HepG2 (cell line): ENCODE data around the gene RAI2. TPM values are rescaled to one million over a fixed set of nuclear protein-coding genes. Genes with fewer than 3 reads are reported as not detected.

Source experiments
- ATAC-seq: fragments of 200-7000 bp; cut with Tn5 transposase; 3 replicates; pipeline ENCODE4 v1.9.1; 2020; ENCODE audit warnings: mild to moderate bottlenecking, moderate library complexity
- BruUV-seq: library from RNA; stranded (reverse); fragments of 400-500 nt; replicated peaks from 2 replicates; lab custom pipeline; 2021; lab: Mats Ljungman, UMichigan
- CTCF ChIA-PET: fragments of 300-600 bp; formaldehyde crosslinking; extraction: SDS; loops from one replicate; lab custom pipeline; 2021; ENCODE audit warnings: low total read pairs, inconsistent platforms, low intra/inter-chr PET ratio; lab: Yijun Ruan, JAX
- POLR2A ChIA-PET: fragments of 350-600 bp; sonication (Branson Sonifier 250); formaldehyde crosslinking; loops from one replicate; lab custom pipeline; 2020; ENCODE audit warnings: antibody characterized with exemption, inconsistent platforms; lab: Yijun Ruan, JAX
- DNase-seq: peaks from one replicate; pipeline ENCODE4 v3.0.0-alpha.2; 2015; ENCODE audit warnings: low spot score
- FAIRE-seq: peaks from 3 replicates; lab custom pipeline; 2011; peaks lifted over from hg19 to GRCh38; lab: Jason Lieb, UNC
- H2AFZ ChIP-seq: one replicate; pipeline ENCODE4 v1.6.1; 2011; ENCODE audit warnings: low read length, inconsistent platforms
- H3K27ac ChIP-seq: fragments of 300-600 bp; 3 replicates; pipeline ENCODE4 v1.8.0; 2011; ENCODE audit warnings: mixed run types, mild to moderate bottlenecking, mixed read lengths, low read length, inconsistent platforms; ENCODE audit not compliant: insufficient read depth; ENCODE audit errors: extremely low read length
- H3K27me3 ChIP-seq, 2 experiments: fragments of 200-600 bp in 1 of 2; 2 replicates in 1 of 2; 3 replicates in 1 of 2; pipeline versions ENCODE4 v1.6.0 to v1.8.0; 2011; ENCODE audit warnings: low read length in 2 of 2, mild to moderate bottlenecking in 2 of 2, moderate library complexity in 2 of 2, inconsistent platforms in 1 of 2; ENCODE audit not compliant: insufficient read depth in 2 of 2, control insufficient read depth in 1 of 2
- H3K36me3 ChIP-seq, 2 experiments: fragments of 200-600 bp in 1 of 2; replicated peaks in 1 of 2; 2 replicates in 1 of 2; 3 replicates in 1 of 2; pipeline versions ENCODE4 v1.5.1 to v1.8.0; 2011; ENCODE audit warnings: low read length in 2 of 2, inconsistent platforms in 1 of 2; ENCODE audit not compliant: insufficient read depth in 2 of 2, control insufficient read depth in 1 of 2
- H3K4me1 ChIP-seq: 2 replicates; pipeline ENCODE4 v1.5.1; 2012; ENCODE audit warnings: low read length, inconsistent platforms; ENCODE audit not compliant: insufficient read depth
- H3K4me2 ChIP-seq: 2 replicates; pipeline ENCODE4 v1.6.0; 2011; ENCODE audit warnings: low read depth, low read length, inconsistent platforms
- H3K4me3 ChIP-seq, 3 experiments: fragments of 200-600 bp in 1 of 3; sonication (generic), shearing (Covaris generic) in 1 of 3; replicated peaks in 1 of 3; 2 replicates each; pipeline ENCODE4 v1.5.1; 2011 to 2016; ENCODE audit warnings: low read length in 3 of 3, inconsistent platforms in 2 of 3, low read depth in 2 of 3, mild to moderate bottlenecking in 2 of 3, control low read depth in 1 of 3, mixed read lengths in 1 of 3; ENCODE audit not compliant: insufficient read depth in 1 of 3
- H3K79me2 ChIP-seq: one replicate; pipeline ENCODE4 v1.6.1; 2011; ENCODE audit warnings: low read length, inconsistent platforms; ENCODE audit not compliant: insufficient read depth
- H3K9ac ChIP-seq: 2 replicates; pipeline ENCODE4 v1.6.0; 2011; ENCODE audit warnings: mild to moderate bottlenecking, low read depth, low read length, inconsistent platforms; ENCODE audit not compliant: insufficient read depth
- H3K9me3 ChIP-seq: 2 replicates; pipeline ENCODE4 v1.5.1; 2012; ENCODE audit warnings: mild to moderate bottlenecking, low read length
- H4K20me1 ChIP-seq: 2 replicates; pipeline ENCODE4 v1.6.0; 2011; ENCODE audit warnings: inconsistent platforms, mild to moderate bottlenecking, low read length, moderate library complexity; ENCODE audit not compliant: insufficient read depth
- ARNT2 ChIP-seq: sonication (generic); formaldehyde crosslinking; IDR thresholded peaks from 2 replicates; pipeline ENCODE4 v1.8.0; 2022; ENCODE audit warnings: mild to moderate bottlenecking, low read depth, missing genetic modification reagents, moderate library complexity
- GABPB1 ChIP-seq: IDR thresholded peaks from 2 replicates; pipeline ENCODE4 v1.6.1; 2016; ENCODE audit warnings: mild to moderate bottlenecking, missing genetic modification reagents, moderate library complexity, missing compliant biosample characterization
- HMG20A ChIP-seq: IDR thresholded peaks from 2 replicates; pipeline ENCODE4 v1.6.1; 2016; ENCODE audit warnings: borderline replicate concordance
- HNRNPUL1 ChIP-seq: fragments of 200-400 bp; formaldehyde crosslinking; IDR thresholded peaks from 2 replicates; pipeline ENCODE4 v1.6.1; 2017; ENCODE audit warnings: low read depth, mild to moderate bottlenecking, low read length, moderate library complexity
- HOXA7 ChIP-seq: sonication (generic); formaldehyde crosslinking; IDR thresholded peaks from 2 replicates; pipeline ENCODE4 v1.8.1; 2022; ENCODE audit warnings: mild to moderate bottlenecking, missing genetic modification reagents, moderate library complexity
- NR2C2 ChIP-seq: sonication (generic); formaldehyde crosslinking; IDR thresholded peaks from 2 replicates; pipeline ENCODE4 v1.4.0; 2020; ENCODE audit warnings: missing genetic modification reagents, mild to moderate bottlenecking, moderate library complexity, borderline replicate concordance
- RXRB ChIP-seq: IDR thresholded peaks from 2 replicates; pipeline ENCODE4 v1.6.1; 2016; ENCODE audit warnings: borderline replicate concordance, missing genetic modification reagents, missing compliant biosample characterization
- ZNF263 ChIP-seq: sonication (generic); formaldehyde crosslinking; IDR thresholded peaks from 2 replicates; pipeline ENCODE4 v1.4.0; 2020; ENCODE audit warnings: missing genetic modification reagents
- ZNF282 ChIP-seq: fragments of 450-650 bp; IDR thresholded peaks from 2 replicates; pipeline ENCODE4 v1.6.1; 2018; ENCODE audit not compliant: partially characterized antibody
- ZNF335 ChIP-seq: sonication (generic); formaldehyde crosslinking; IDR thresholded peaks from 2 replicates; pipeline ENCODE4 v1.4.0; 2020; ENCODE audit warnings: missing genetic modification reagents
- ZNF674 ChIP-seq: sonication (generic); formaldehyde crosslinking; IDR thresholded peaks from 2 replicates; pipeline ENCODE4 v1.5.0; 2020; ENCODE audit warnings: low read depth, mild to moderate bottlenecking, missing genetic modification reagents
- ZSCAN20 ChIP-seq: sonication (generic); formaldehyde crosslinking; IDR thresholded peaks from 2 replicates; pipeline ENCODE4 v1.4.0; 2020; ENCODE audit warnings: missing genetic modification reagents, mild to moderate bottlenecking, borderline replicate concordance
- ZSCAN22 ChIP-seq: sonication (generic); formaldehyde crosslinking; IDR thresholded peaks from 2 replicates; pipeline ENCODE4 v1.4.0; 2020; ENCODE audit warnings: mild to moderate bottlenecking, missing genetic modification reagents
- ZZZ3 ChIP-seq: sonication (generic); formaldehyde crosslinking; IDR thresholded peaks from 2 replicates; pipeline ENCODE4 v1.4.0; 2020; ENCODE audit warnings: missing genetic modification reagents, mild to moderate bottlenecking, borderline replicate concordance
- WGBS: methylation state at CpG from one replicate; pipeline ENCODE4 v1.1.6; 2017; ENCODE audit warnings: low lambda C conversion rate; 5-methylcytosine and 5-hydroxymethylcytosine counted together
- in situ Hi-C: cut with HindIII; loops from 2 replicates; pipeline ENCODE4 v1.10.0; 2017; ENCODE audit warnings: low pct_unique_long_range_greater_than_20kb; ENCODE audit not compliant: extremely low pct_ligation_motif_present
- intact Hi-C: fragments of 100-400 bp; cut with micrococcal nuclease; formaldehyde crosslinking; loops from one replicate; pipeline ENCODE4 v1.10.0; 2022; ENCODE audit not compliant: unreplicated experiment
- polyA plus RNA-seq, 8 experiments: library from polyadenylated mRNA; depleted of rRNA in 3 of 8; stranded (reverse) in 7 of 8; unstranded in 1 of 8; fragments of >200 nt; fragmentation: Illumina TruSeq in 4 of 8; extraction: Trizol in 4 of 8; gene quantifications; 2 replicates each; pipeline versions ENCODE4 v1.2.1 to v1.2.3, GENCODE V29; 2011 to 2016; ENCODE audit warnings: low read depth in 4 of 8, missing spikeins in 1 of 8, mixed read lengths in 1 of 8; ENCODE audit not compliant: insufficient read depth in 1 of 8
- total RNA-seq, 5 experiments: library from RNA; depleted of rRNA; stranded (reverse); fragments of >200 nt; fragmentation: Illumina TruSeq; extraction: Trizol; gene quantifications; 2 replicates each; pipeline ENCODE4 v1.2.3, GENCODE V29; 2016; ENCODE audit warnings: low read depth in 1 of 5
- TF ChIP-seq, protein P1 (sequence below): sonication (generic); formaldehyde crosslinking; IDR thresholded peaks from 2 replicates; pipeline ENCODE4 v1.5.1; 2020; ENCODE audit warnings: missing genetic modification reagents, mild to moderate bottlenecking, borderline replicate concordance
- TF ChIP-seq, protein P2 (sequence below): sonication (generic); formaldehyde crosslinking; IDR thresholded peaks from 2 replicates; pipeline ENCODE4 v1.4.0; 2020; ENCODE audit warnings: missing genetic modification reagents, borderline replicate concordance
- TF ChIP-seq, protein P3 (sequence below): sonication (generic); formaldehyde crosslinking; IDR thresholded peaks from 2 replicates; pipeline ENCODE4 v1.4.0; 2020; ENCODE audit warnings: missing genetic modification reagents

Gene RAI2
- total and polyA plus RNA-seq, 2 of the 13 experiments (the other 11 are each of a cell fraction or from before 2014, with no cell fraction given) = not detected

DNA sequence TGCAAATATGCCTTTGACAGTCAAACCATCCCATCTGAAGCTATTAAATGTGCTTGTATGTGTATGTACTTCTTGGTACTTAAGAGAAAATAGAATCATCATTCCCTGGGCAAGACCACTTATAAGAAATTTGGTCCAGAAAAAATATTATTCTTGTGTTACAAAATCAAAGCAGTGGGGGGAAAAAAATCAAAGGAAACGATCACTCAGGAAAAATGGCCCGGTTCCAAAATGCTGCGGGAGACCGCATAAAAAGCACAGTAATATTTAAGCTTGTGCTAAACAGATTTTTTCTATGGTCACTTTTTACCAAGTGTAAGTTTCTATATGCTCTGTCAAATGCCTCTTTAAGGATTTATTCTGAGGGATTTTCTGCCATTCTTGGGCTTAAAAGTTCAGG lies 36.1 kb downstream of the RAI2 start:
- FAIRE-seq (no peak), ATAC-seq (no peak)
- intact Hi-C loops = no loop called here

More for the DNA sequence above, 36.1 kb downstream of the RAI2 start:
- TF ChIP-seq ZNF335 (CRISPR knock-in tag) (no peak), ZSCAN22 (CRISPR knock-in tag) (no peak), HMG20A (no peak), ZNF282 (no peak), RXRB (CRISPR knock-in tag) (no peak), ZZZ3 (CRISPR knock-in tag) (no peak), ARNT2 (no peak), NR2C2 (CRISPR knock-in tag) (no peak), GABPB1 (CRISPR knock-in tag) (no peak), HOXA7 (CRISPR knock-in tag) (no peak), HNRNPUL1 (no peak), ZNF263 (CRISPR knock-in tag) (no peak), ZSCAN20 (CRISPR knock-in tag) (no peak), ZNF674 (CRISPR knock-in tag) (no peak)
- TF ChIP-seq, protein P1, sequence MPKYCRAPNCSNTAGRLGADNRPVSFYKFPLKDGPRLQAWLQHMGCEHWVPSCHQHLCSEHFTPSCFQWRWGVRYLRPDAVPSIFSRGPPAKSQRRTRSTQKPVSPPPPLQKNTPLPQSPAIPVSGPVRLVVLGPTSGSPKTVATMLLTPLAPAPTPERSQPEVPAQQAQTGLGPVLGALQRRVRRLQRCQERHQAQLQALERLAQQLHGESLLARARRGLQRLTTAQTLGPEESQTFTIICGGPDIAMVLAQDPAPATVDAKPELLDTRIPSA (CRISPR knock-in tag) = no peak
- TF ChIP-seq, protein P2, sequence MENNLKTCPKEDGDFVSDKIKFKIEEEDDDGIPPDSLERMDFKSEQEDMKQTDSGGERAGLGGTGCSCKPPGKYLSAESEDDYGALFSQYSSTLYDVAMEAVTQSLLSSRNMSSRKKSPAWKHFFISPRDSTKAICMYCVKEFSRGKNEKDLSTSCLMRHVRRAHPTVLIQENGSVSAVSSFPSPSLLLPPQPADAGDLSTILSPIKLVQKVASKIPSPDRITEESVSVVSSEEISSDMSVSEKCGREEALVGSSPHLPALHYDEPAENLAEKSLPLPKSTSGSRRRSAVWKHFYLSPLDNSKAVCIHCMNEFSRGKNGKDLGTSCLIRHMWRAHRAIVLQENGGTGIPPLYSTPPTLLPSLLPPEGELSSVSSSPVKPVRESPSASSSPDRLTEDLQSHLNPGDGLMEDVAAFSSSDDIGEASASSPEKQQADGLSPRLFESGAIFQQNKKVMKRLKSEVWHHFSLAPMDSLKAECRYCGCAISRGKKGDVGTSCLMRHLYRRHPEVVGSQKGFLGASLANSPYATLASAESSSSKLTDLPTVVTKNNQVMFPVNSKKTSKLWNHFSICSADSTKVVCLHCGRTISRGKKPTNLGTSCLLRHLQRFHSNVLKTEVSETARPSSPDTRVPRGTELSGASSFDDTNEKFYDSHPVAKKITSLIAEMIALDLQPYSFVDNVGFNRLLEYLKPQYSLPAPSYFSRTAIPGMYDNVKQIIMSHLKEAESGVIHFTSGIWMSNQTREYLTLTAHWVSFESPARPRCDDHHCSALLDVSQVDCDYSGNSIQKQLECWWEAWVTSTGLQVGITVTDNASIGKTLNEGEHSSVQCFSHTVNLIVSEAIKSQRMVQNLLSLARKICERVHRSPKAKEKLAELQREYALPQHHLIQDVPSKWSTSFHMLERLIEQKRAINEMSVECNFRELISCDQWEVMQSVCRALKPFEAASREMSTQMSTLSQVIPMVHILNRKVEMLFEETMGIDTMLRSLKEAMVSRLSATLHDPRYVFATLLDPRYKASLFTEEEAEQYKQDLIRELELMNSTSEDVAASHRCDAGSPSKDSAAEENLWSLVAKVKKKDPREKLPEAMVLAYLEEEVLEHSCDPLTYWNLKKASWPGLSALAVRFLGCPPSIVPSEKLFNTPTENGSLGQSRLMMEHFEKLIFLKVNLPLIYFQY = no peak
- TF ChIP-seq, protein P3, sequence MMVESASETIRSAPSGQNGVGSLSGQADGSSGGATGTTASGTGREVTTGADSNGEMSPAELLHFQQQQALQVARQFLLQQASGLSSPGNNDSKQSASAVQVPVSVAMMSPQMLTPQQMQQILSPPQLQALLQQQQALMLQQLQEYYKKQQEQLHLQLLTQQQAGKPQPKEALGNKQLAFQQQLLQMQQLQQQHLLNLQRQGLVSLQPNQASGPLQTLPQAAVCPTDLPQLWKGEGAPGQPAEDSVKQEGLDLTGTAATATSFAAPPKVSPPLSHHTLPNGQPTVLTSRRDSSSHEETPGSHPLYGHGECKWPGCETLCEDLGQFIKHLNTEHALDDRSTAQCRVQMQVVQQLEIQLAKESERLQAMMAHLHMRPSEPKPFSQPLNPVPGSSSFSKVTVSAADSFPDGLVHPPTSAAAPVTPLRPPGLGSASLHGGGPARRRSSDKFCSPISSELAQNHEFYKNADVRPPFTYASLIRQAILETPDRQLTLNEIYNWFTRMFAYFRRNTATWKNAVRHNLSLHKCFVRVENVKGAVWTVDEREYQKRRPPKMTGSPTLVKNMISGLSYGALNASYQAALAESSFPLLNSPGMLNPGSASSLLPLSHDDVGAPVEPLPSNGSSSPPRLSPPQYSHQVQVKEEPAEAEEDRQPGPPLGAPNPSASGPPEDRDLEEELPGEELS (CRISPR knock-in tag) = no peak
- DNase-seq = no peak
- no peak overlapping the region for H3K9ac ChIP-seq
- no peaks in the 10 kb centered on the region for H4K20me1 ChIP-seq
- H3K79me2 ChIP-seq = no peaks in the 10 kb centered on the region
- in situ Hi-C loops = loop anchor here (25.0 kb wide), 1 partner anchor 562 kb away; no protein-coding TSS in a partner anchor
- 77% methylated on average over 4 of the region's 4 CpGs for WGBS
- H2AFZ ChIP-seq = no peak overlapping the region
- no peak overlapping the region for H3K27ac ChIP-seq
- no peak overlapping the region for H3K4me3 ChIP-seq
- BruUV-seq = no TSS peak
- POLR2A ChIA-PET = no interaction called here
- H3K4me2 ChIP-seq = no peak overlapping the region
- CTCF ChIA-PET = no interaction called here
- H3K4me1 ChIP-seq = no peaks in the 10 kb centered on the region
- H3K9me3 ChIP-seq = no peaks in the 10 kb centered on the region
- no peaks in the 10 kb centered on the region for H3K27me3 ChIP-seq
- no peaks in the 10 kb centered on the region for H3K36me3 ChIP-seq
